Measurements from ENCODE around the gene TAS2R41. TPM values are rescaled to one million over a fixed set of nuclear protein-coding genes. Genes with fewer than 3 reads are reported as not detected.
"Not testable (repeated sequence)": the region's sequence is repeated elsewhere in the genome, so short reads cannot be mapped to it uniquely, and the experiment has no call there.

Gene TAS2R41
- total RNA-seq, 1 donor from 2014 or later: 2.6 TPM

GRCh38 chr7:143518941-143519340 is 41.3 kb downstream of the TAS2R41 start:
- DNase-seq (ENCODE audit: low spot score): no peak

GRCh38 chr7:143519411-143520131 is 41.9 kb downstream of the TAS2R41 start:
- peak; percentile 10 for DNase-seq (ENCODE audit: low spot score)

GRCh38 chr7:143522309-143522916 is 44.7 kb downstream of the TAS2R41 start:
- not testable (repeated sequence) for DNase-seq (ENCODE audit: low spot score)

Other genes starting within 250 kb of the TAS2R41 start
- 29.9 TPM for gene GSTK1, start 214.4 kb upstream of the TAS2R41 start, total RNA-seq (ENCODE audit: insufficient read depth, low replicate concordance)
- gene TMEM139, start 192.9 kb upstream of the TAS2R41 start, total RNA-seq (ENCODE audit: insufficient read depth, low replicate concordance): 0.72 TPM
- 9.1 TPM for gene CASP2, start 189.5 kb upstream of the TAS2R41 start, total RNA-seq (ENCODE audit: insufficient read depth, low replicate concordance)
- gene CLCN1, start 161.8 kb upstream of the TAS2R41 start, total RNA-seq (ENCODE audit: insufficient read depth, low replicate concordance): not detected
- gene FAM131B, start 115.2 kb upstream of the TAS2R41 start, total RNA-seq (ENCODE audit: insufficient read depth, low replicate concordance): 7.2 TPM
- gene ZYX, start 96.5 kb upstream of the TAS2R41 start, total RNA-seq (ENCODE audit: insufficient read depth, low replicate concordance): 42.1 TPM
- 0.48 TPM for gene EPHA1, start 69.0 kb upstream of the TAS2R41 start, total RNA-seq (ENCODE audit: insufficient read depth, low replicate concordance)
- gene TAS2R60, start 34.4 kb upstream of the TAS2R41 start, total RNA-seq (ENCODE audit: insufficient read depth, low replicate concordance): not detected
- not detected for gene CTAGE15, start 93.9 kb downstream of the TAS2R41 start, total RNA-seq (ENCODE audit: insufficient read depth, low replicate concordance)
- gene TCAF2, start 143.1 kb downstream of the TAS2R41 start, total RNA-seq (ENCODE audit: insufficient read depth, low replicate concordance): 6.7 TPM